Gastroesophageal sphincter (tissue), 3 donors: ENCODE data around the gene TMEM131.

Experiments
- POLR2A ChIP-seq, 2 donors: fragments of 450-650 bp; IDR thresholded peaks; one replicate each; pipeline ENCODE4 v1.6.1; 2017; ENCODE audit warnings: antibody characterized with exemption in 2 of 2, mild to moderate bottlenecking in 2 of 2, moderate library complexity in 1 of 2
- TF ChIP-seq, protein P1 (sequence below), 4 experiments: fragments of 200-600 bp in 2 of 4; fragments of 450-650 bp in 2 of 4; sonication (generic) in 1 of 4; IDR thresholded peaks; one replicate each; pipeline ENCODE4 v1.5.1; 2017 to 2019; ENCODE audit warnings: antibody characterized with exemption in 4 of 4, mild to moderate bottlenecking in 2 of 4, moderate library complexity in 2 of 4

DNA sequence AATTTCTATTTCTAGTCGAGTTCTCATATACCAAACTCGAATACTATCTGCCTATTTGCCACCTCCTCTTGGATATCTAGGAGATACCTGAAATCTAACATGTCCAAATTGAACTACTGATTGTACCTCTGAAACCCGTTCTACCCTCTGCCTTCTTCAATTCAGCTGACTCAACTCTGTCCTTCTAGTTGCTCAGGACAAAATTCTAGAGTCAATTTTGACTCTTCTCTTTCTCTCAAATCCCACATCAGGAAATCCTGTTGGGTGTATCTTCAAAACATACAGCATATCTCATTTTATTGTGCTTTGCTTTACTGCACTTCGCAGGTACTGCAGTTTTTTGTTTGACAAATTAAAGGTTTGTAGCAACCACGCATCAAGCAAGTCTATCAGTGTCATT is 144.6 kb downstream of the TMEM131 start:
- TF ChIP-seq POLR2A (IDR thresholded peaks at IDR 0.05), result no peak
- TF ChIP-seq, protein P1, sequence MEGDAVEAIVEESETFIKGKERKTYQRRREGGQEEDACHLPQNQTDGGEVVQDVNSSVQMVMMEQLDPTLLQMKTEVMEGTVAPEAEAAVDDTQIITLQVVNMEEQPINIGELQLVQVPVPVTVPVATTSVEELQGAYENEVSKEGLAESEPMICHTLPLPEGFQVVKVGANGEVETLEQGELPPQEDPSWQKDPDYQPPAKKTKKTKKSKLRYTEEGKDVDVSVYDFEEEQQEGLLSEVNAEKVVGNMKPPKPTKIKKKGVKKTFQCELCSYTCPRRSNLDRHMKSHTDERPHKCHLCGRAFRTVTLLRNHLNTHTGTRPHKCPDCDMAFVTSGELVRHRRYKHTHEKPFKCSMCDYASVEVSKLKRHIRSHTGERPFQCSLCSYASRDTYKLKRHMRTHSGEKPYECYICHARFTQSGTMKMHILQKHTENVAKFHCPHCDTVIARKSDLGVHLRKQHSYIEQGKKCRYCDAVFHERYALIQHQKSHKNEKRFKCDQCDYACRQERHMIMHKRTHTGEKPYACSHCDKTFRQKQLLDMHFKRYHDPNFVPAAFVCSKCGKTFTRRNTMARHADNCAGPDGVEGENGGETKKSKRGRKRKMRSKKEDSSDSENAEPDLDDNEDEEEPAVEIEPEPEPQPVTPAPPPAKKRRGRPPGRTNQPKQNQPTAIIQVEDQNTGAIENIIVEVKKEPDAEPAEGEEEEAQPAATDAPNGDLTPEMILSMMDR (IDR thresholded peaks at IDR 0.05), result no peak
